Esophagus squamous epithelium (tissue), 4 donors: ENCODE measurements around the gene COL3A1.

ENCODE experiments used
- CTCF ChIP-seq, 6 experiments: fragments of 450-650 bp in 4 of 6; fragments of 200-600 bp in 2 of 6; sonication (generic) in 2 of 6; IDR thresholded peaks; one replicate each; pipeline ENCODE4 v1.5.1; 2016 to 2019; ENCODE audit warnings: antibody characterized with exemption in 6 of 6, mild to moderate bottlenecking in 4 of 6, moderate library complexity in 4 of 6
- POLR2A ChIP-seq, 4 donors: fragments of 450-650 bp; IDR thresholded peaks; one replicate each; pipeline ENCODE4 v1.6.1; 2017; ENCODE audit warnings: antibody characterized with exemption in 4 of 4, mild to moderate bottlenecking in 4 of 4, moderate library complexity in 3 of 4

GRCh38 chr2:188937228-188938220 lies 36.6 kb upstream of the COL3A1 start:
- TF ChIP-seq CTCF (IDR thresholded peaks at IDR 0.05) (no peak), POLR2A (IDR thresholded peaks at IDR 0.05) (no peak)
